Right lobe of liver (tissue), 6 donors: ENCODE measurements around the gene BCR. TPM values are rescaled to one million over a fixed set of nuclear protein-coding genes. Genes with fewer than 3 reads are reported as not detected.
A peak's percentile ranks its signal among the peaks of the same experiment; 100 is the strongest.

Experiments
- ATAC-seq, 4 donors: fragments of 200-7000 bp; cut with Tn5 transposase; one replicate each; pipeline ENCODE4 v1.9.1; 2020; ENCODE audit warnings: mild to moderate bottlenecking in 4 of 4, moderate library complexity in 4 of 4
- DNase-seq, 3 donors: peaks; one replicate each; pipeline ENCODE4 v3.0.0-alpha.2; 2020
- H3K27ac ChIP-seq, 3 donors: fragments of 200-600 bp; one replicate each; pipeline ENCODE4 v1.8.0; 2022
- H3K27me3 ChIP-seq, 2 donors: fragments of 200-600 bp; one replicate each; pipeline ENCODE4 v1.8.0; 2022
- H3K36me3 ChIP-seq, 4 donors: fragments of 200-600 bp; sonication (generic) in 1 of 4; one replicate each; pipeline versions ENCODE4 v1.5.1 to v1.8.0; 2017 to 2022; ENCODE audit warnings: control low read depth in 1 of 4
- H3K4me1 ChIP-seq, 4 donors: fragments of 200-600 bp; sonication (generic) in 1 of 4; one replicate each; pipeline versions ENCODE4 v1.5.1 to v1.8.0; 2017 to 2022; ENCODE audit warnings: control low read depth in 1 of 4
- H3K4me3 ChIP-seq, 3 donors: fragments of 200-600 bp; one replicate each; pipeline ENCODE4 v1.8.0; 2022
- H3K9me3 ChIP-seq, 4 donors: fragments of 200-600 bp; sonication (generic) in 1 of 4; one replicate each; pipeline versions ENCODE4 v1.5.1 to v1.8.0; 2017 to 2022; ENCODE audit warnings: control low read depth in 1 of 4
- CTCF ChIP-seq, 4 donors: fragments of 200-600 bp in 3 of 4; fragments of 450-650 bp in 1 of 4; IDR thresholded peaks; one replicate each; pipeline versions ENCODE4 v1.5.1 to v1.8.0; 2016 to 2022; ENCODE audit warnings: antibody characterized with exemption in 4 of 4, mild to moderate bottlenecking in 2 of 4
- POLR2A ChIP-seq: fragments of 450-650 bp; IDR thresholded peaks from one replicate; pipeline ENCODE4 v1.6.1; 2017; ENCODE audit warnings: antibody characterized with exemption, mild to moderate bottlenecking
- WGBS: methylation state at CpG from one replicate; pipeline ENCODE4 v1.1.6; 2018; ENCODE audit warnings: low coverage, low lambda C conversion rate; ENCODE audit not compliant: insufficient coverage; ENCODE audit errors: missing lambda C conversion rate; 5-methylcytosine and 5-hydroxymethylcytosine counted together
- intact Hi-C, 2 donors: fragments of 100-400 bp; cut with DNase I; formaldehyde crosslinking; loops; one replicate each; pipeline versions ENCODE4 v1.11.2 to v1.14.1; 2022
- long read RNA-seq: library from polyadenylated mRNA; unstranded; transcript quantifications from one replicate; pipeline ENCODE4 v2.0.0, GENCODE V29; 2019
- total RNA-seq, 6 experiments: library from RNA; depleted of rRNA in 2 of 6; stranded (reverse); fragments of >200 nt in 2 of 6; fragmentation: NEBNext Ultra II Directional in 3 of 6; extraction: Animal tissue kit (Norgen Biotek cat#: 25700) in 3 of 6; gene quantifications; one replicate each; pipeline versions ENCODE4 v1.1.0 to v1.2.4, GENCODE V29; 2016 to 2023
- donor health status: DM: no; HTN: yes; CAD: no.
- donor health status: DM: no; HTN: no; CAD: no.
- donor health status: DM: no; HTN: no; CAD: no.
- donor health status: DM: no; HTN: yes; CAD: no.
- donor health status: DM: no; HTN: yes; CAD: no.

Gene BCR
- 10 to 100 TPM; 22.7 to 28.8 (median 24.3) TPM for total RNA-seq
- long read RNA-seq, partial matches to known transcripts: 1 of 1 reads
- long read RNA-seq, other reads (novel, unspliced or antisense): 0 of 1 reads

DNA sequence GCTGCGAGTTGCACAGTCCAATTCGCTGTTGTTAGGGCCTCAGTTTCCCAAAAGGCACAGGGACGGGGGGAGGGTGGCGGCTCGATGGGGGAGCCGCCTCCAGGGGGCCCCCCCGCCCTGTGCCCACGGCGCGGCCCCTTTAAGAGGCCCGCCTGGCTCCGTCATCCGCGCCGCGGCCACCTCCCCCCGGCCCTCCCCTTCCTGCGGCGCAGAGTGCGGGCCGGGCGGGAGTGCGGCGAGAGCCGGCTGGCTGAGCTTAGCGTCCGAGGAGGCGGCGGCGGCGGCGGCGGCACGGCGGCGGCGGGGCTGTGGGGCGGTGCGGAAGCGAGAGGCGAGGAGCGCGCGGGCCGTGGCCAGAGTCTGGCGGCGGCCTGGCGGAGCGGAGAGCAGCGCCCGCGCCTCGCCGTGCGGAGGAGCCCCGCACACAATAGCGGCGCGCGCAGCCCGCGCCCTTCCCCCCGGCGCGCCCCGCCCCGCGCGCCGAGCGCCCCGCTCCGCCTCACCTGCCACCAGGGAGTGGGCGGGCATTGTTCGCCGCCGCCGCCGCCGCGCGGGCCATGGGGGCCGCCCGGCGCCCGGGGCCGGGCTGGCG is at the start of gene BCR:
Gene BCR, plus strand, starts transcription at position 209 of the 592 bp plus-strand sequence. CDS start 452 bp downstream, outside the sequence.
- peak within 1 kb of the TSS; percentile 49 to 75 (median 65) for H3K4me3 ChIP-seq
- intact Hi-C loops: no loop called here

GRCh38 chr22:23130697-23131096 is 49.6 kb upstream of the BCR start:
- no peak for ATAC-seq
- Histone ChIP-seq H3K27ac (no peak overlapping the region), H3K4me1 (peaks cover 0 to 7% (median 0%) of the 10 kb centered on the region in 4 donors), H3K36me3 (no peaks in the 10 kb centered on the region), H3K9me3 (no peaks in the 10 kb centered on the region), H3K4me3 (no peak overlapping the region), H3K27me3 (no peaks in the 10 kb centered on the region)
- DNase-seq: peak in 2 of 3 donors; percentile 15 to 35
- intact Hi-C loops: no loop called here
- TF ChIP-seq CTCF (IDR thresholded peaks at IDR 0.05) (no peak), POLR2A (no peak)
- WGBS: 38% methylated on average over 2 of the region's 3 CpGs

More for the DNA sequence above, at the start of gene BCR:
- 0% methylated on average over 3 of the region's 88 CpGs for WGBS
- ATAC-seq: peak; percentile 71 to 87 (median 85)
- peak; percentile 83 to 86 (median 85) for DNase-seq
- Histone ChIP-seq H3K4me1 (peaks cover 0 to 53% (median 16%) of the 10 kb centered on the region in 4 donors), H3K9me3 (no peaks in the 10 kb centered on the region), H3K27me3 (no peaks in the 10 kb centered on the region), H3K27ac (peak within 1 kb of the TSS; percentile 41 to 76 (median 75)), H3K36me3 (no peaks in the 10 kb centered on the region)
- TF ChIP-seq CTCF (IDR thresholded peaks at IDR 0.05) (no peak), POLR2A (peak; percentile 91)

GRCh38 chr22:23131931-23132330 is 48.4 kb upstream of the BCR start:
- Histone ChIP-seq H3K4me3 (no peak overlapping the region), H3K4me1 (peaks cover 0 to 7% (median 0%) of the 10 kb centered on the region in 4 donors), H3K9me3 (no peaks in the 10 kb centered on the region), H3K27ac (no peak overlapping the region), H3K27me3 (no peaks in the 10 kb centered on the region), H3K36me3 (no peaks in the 10 kb centered on the region)
- intact Hi-C loops: no loop called here
- 43% methylated on average over 2 of the region's 6 CpGs for WGBS
- no peak for TF ChIP-seq CTCF (IDR thresholded peaks at IDR 0.05)
- no peak for TF ChIP-seq POLR2A
- DNase-seq: no peak
- ATAC-seq: no peak

DNA sequence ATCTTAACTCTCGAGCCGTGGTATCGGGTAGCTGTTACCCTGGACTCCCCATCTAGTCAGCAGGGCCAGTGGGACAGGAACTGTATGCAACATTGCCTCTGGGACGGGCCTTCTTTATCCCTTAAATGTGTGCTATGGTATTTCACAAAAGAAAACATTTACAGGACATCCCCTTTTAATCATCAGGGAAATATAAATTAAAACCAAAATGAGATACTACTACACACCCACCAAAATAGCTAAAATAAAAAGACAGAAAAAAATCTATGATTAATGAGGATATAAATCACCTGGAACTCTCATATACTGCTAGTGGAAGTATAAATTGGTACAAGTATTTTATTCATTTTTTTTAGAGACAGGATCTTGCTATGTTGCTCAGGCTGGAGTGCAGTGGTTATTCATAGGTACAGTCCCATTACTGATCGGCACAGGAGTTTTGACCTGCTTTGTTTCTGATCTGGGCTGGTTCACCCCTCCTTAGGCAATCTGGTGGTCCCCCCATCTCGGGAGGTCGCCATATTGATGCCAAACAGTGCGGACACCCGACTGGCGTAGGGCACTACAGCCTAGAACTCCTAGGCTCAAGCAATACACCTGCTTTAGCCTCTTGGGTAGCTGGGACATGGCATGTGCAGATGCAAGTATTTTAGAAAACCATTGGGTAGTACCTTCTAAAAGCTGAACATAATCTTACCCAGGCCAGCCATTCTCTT is 47.8 kb upstream of the BCR start:
- no peak overlapping the region for H3K27ac ChIP-seq
- no peak for TF ChIP-seq CTCF (IDR thresholded peaks at IDR 0.05)
- TF ChIP-seq POLR2A: no peak
- H3K27me3 ChIP-seq: no peaks in the 10 kb centered on the region
- no peaks in the 10 kb centered on the region for H3K9me3 ChIP-seq
- ATAC-seq: no peak
- no peaks in the 10 kb centered on the region for H3K36me3 ChIP-seq
- no peak for DNase-seq
- WGBS: 76% methylated on average over 7 of the region's 10 CpGs
- intact Hi-C loops: no loop called here
- H3K4me1 ChIP-seq: peaks cover 0 to 7% (median 0%) of the 10 kb centered on the region in 4 donors
- no peak overlapping the region for H3K4me3 ChIP-seq
